GM18870 (cell line): ENCODE measurements around the gene SLC35G1.

Experiments used
- ATAC-seq: cut with Tn5 transposase; IDR thresholded peaks from one replicate; pipeline ENCODE4 v1.9.1; 2021; ENCODE audit warnings: moderate library complexity; ENCODE audit not compliant: unreplicated experiment

Gene SLC35G1

GRCh38 chr10:93947055-93947454 lies 53.3 kb downstream of the SLC35G1 start:
- ATAC-seq, result no peak

- ATAC-seq, result no peak
These were observed 53.7 kb downstream of the SLC35G1 start for GRCh38 chr10:93947524-93947923.

- no peak for ATAC-seq
These were observed 58.1 kb downstream of the SLC35G1 start for GRCh38 chr10:93951905-93952304.
